Esophagus muscularis mucosa (tissue), 3 donors: ENCODE results near the gene TUBA1B.

ENCODE experiments used
- CTCF ChIP-seq, 3 experiments: fragments of 200-600 bp in 2 of 3; fragments of 450-650 bp in 1 of 3; sonication (generic) in 2 of 3; IDR thresholded peaks; one replicate each; pipeline ENCODE4 v1.5.1; 2017 to 2019; ENCODE audit warnings: antibody characterized with exemption in 3 of 3, mild to moderate bottlenecking in 2 of 3, moderate library complexity in 1 of 3
- POLR2A ChIP-seq: fragments of 450-650 bp; IDR thresholded peaks from one replicate; pipeline ENCODE4 v1.6.1; 2017; ENCODE audit warnings: antibody characterized with exemption, moderate library complexity, mild to moderate bottlenecking, low read depth
- POLR2AphosphoS5 ChIP-seq, 2 donors: sonication (generic); formaldehyde crosslinking; IDR thresholded peaks; one replicate each; pipeline ENCODE4 v1.6.1; 2017; ENCODE audit warnings: antibody characterized with exemption in 2 of 2

DNA sequence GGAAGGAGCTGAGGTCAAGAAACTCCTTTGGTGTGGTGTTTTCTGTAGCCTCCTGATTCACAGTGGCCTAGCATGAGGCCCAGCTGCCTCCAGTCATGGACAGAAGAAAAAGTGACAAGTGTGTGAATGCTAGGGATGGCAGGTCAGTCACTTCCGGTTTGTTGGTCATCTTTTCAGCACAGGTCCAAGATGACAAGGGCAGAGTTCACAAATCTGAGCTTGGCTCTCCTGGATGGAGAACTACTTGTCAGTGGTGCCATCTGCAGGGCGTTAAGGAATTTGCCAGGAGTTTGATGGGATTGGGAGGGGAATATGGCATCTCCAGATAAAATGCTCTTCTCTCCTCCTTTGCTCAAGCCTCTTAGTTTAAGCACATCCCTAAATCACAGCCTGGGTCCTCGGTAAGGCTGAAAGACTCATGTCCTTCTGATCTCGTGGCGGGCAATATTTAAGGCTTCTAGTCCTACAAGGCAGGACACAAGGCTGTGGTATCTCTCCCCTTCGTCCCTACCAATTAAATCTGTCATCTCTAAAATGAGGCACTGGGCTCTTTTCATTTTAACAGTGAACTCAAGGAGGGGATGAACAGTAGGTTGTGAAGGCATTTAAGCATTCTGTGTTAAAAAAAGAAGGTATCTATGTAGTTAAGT, 10.0 kb downstream of the TUBA1B start:
- no peak for TF ChIP-seq POLR2A
- TF ChIP-seq CTCF (IDR thresholded peaks at IDR 0.05) = peak; percentile 55 to 66 (median 57)
- TF ChIP-seq POLR2AphosphoS5 (IDR thresholded peaks at IDR 0.05) = peak in 1 of 2 donors; percentile 46
